Right lobe of liver (tissue), 6 donors: ENCODE results near the gene FILIP1L. TPM values are rescaled to one million over a fixed set of nuclear protein-coding genes. Genes with fewer than 3 reads are reported as not detected.

Experiments used
- ATAC-seq, 4 donors: fragments of 200-7000 bp; cut with Tn5 transposase; one replicate each; pipeline ENCODE4 v1.9.1; 2020; ENCODE audit warnings: mild to moderate bottlenecking in 4 of 4, moderate library complexity in 4 of 4
- DNase-seq, 3 donors: peaks; one replicate each; pipeline ENCODE4 v3.0.0-alpha.2; 2020
- H3K27ac ChIP-seq, 3 donors: fragments of 200-600 bp; one replicate each; pipeline ENCODE4 v1.8.0; 2022
- H3K27me3 ChIP-seq, 2 donors: fragments of 200-600 bp; one replicate each; pipeline ENCODE4 v1.8.0; 2022
- H3K36me3 ChIP-seq, 4 donors: fragments of 200-600 bp; sonication (generic) in 1 of 4; one replicate each; pipeline versions ENCODE4 v1.5.1 to v1.8.0; 2017 to 2022; ENCODE audit warnings: control low read depth in 1 of 4
- H3K4me1 ChIP-seq, 4 donors: fragments of 200-600 bp; sonication (generic) in 1 of 4; one replicate each; pipeline versions ENCODE4 v1.5.1 to v1.8.0; 2017 to 2022; ENCODE audit warnings: control low read depth in 1 of 4
- H3K4me3 ChIP-seq, 3 donors: fragments of 200-600 bp; one replicate each; pipeline ENCODE4 v1.8.0; 2022
- H3K9me3 ChIP-seq, 4 donors: fragments of 200-600 bp; sonication (generic) in 1 of 4; one replicate each; pipeline versions ENCODE4 v1.5.1 to v1.8.0; 2017 to 2022; ENCODE audit warnings: control low read depth in 1 of 4
- CTCF ChIP-seq, 4 donors: fragments of 200-600 bp in 3 of 4; fragments of 450-650 bp in 1 of 4; IDR thresholded peaks; one replicate each; pipeline versions ENCODE4 v1.5.1 to v1.8.0; 2016 to 2022; ENCODE audit warnings: antibody characterized with exemption in 4 of 4, mild to moderate bottlenecking in 2 of 4
- POLR2A ChIP-seq: fragments of 450-650 bp; IDR thresholded peaks from one replicate; pipeline ENCODE4 v1.6.1; 2017; ENCODE audit warnings: antibody characterized with exemption, mild to moderate bottlenecking
- WGBS: methylation state at CpG from one replicate; pipeline ENCODE4 v1.1.6; 2018; ENCODE audit warnings: low coverage, low lambda C conversion rate; ENCODE audit not compliant: insufficient coverage; ENCODE audit errors: missing lambda C conversion rate; 5-methylcytosine and 5-hydroxymethylcytosine counted together
- intact Hi-C, 2 donors: fragments of 100-400 bp; cut with DNase I; formaldehyde crosslinking; loops; one replicate each; pipeline versions ENCODE4 v1.11.2 to v1.14.1; 2022
- total RNA-seq, 6 experiments: library from RNA; depleted of rRNA in 2 of 6; stranded (reverse); fragments of >200 nt in 2 of 6; fragmentation: NEBNext Ultra II Directional in 3 of 6; extraction: Animal tissue kit (Norgen Biotek cat#: 25700) in 3 of 6; gene quantifications; one replicate each; pipeline versions ENCODE4 v1.1.0 to v1.2.4, GENCODE V29; 2016 to 2023
- donor health status: DM: no; HTN: yes; CAD: no.
- donor health status: DM: no; HTN: no; CAD: no.
- donor health status: DM: no; HTN: no; CAD: no.
- donor health status: DM: no; HTN: yes; CAD: no.
- donor health status: DM: no; HTN: yes; CAD: no.

The FILIP1L gene
- total RNA-seq, 6 experiments from 2014 or later, result 0.97 to 10.8 (median 3.6) TPM

GRCh38 chr3:99927671-99928457, 186.4 kb downstream of the FILIP1L start:
- 65% methylated on average over 7 of the region's 7 CpGs for WGBS
- intact Hi-C loops, result no loop called here
- H3K27ac ChIP-seq, result no peak overlapping the region
- H3K4me3 ChIP-seq, result no peak overlapping the region
- H3K4me1 ChIP-seq, result no peaks in the 10 kb centered on the region
- DNase-seq, result no peak
- peak in 1 of 4 donors; percentile 66 for ATAC-seq
- no peaks in the 10 kb centered on the region for H3K36me3 ChIP-seq
- no peaks in the 10 kb centered on the region for H3K9me3 ChIP-seq
- TF ChIP-seq POLR2A (no peak), CTCF (IDR thresholded peaks at IDR 0.05) (no peak)
- H3K27me3 ChIP-seq, result no peaks in the 10 kb centered on the region

- Histone ChIP-seq H3K36me3 (no peaks in the 10 kb centered on the region), H3K27ac (no peak overlapping the region), H3K4me1 (peaks cover 0 to 7% (median 3%) of the 10 kb centered on the region in 4 donors), H3K4me3 (no peak overlapping the region), H3K9me3 (no peaks in the 10 kb centered on the region), H3K27me3 (no peaks in the 10 kb centered on the region)
- intact Hi-C loops, result no loop called here
- TF ChIP-seq CTCF (IDR thresholded peaks at IDR 0.05) (no peak), POLR2A (no peak)
- DNase-seq (no peak), ATAC-seq (peak in 1 of 4 donors; percentile 10)
- WGBS, result 66% methylated on average over 4 of the region's 4 CpGs
These were observed 188.6 kb downstream of the FILIP1L start for GRCh38 chr3:99925584-99926230.

- H3K27me3 ChIP-seq, result no peaks in the 10 kb centered on the region
- ATAC-seq (no peak), DNase-seq (no peak)
- no peaks in the 10 kb centered on the region for H3K36me3 ChIP-seq
- H3K4me3 ChIP-seq, result no peak overlapping the region
- intact Hi-C loops, result no loop called here
- TF ChIP-seq CTCF (IDR thresholded peaks at IDR 0.05) (no peak), POLR2A (no peak)
- H3K4me1 ChIP-seq, result peaks cover 0 to 19% (median 3%) of the 10 kb centered on the region in 4 donors
- no peak overlapping the region for H3K27ac ChIP-seq
- no peaks in the 10 kb centered on the region for H3K9me3 ChIP-seq
These were observed 190.4 kb downstream of the FILIP1L start for GRCh38 chr3:99923873-99924272.

GRCh38 chr3:99921986-99922385, 192.3 kb downstream of the FILIP1L start:
- ATAC-seq (no peak), DNase-seq (no peak)
- peaks cover 0 to 19% (median 3%) of the 10 kb centered on the region in 4 donors for H3K4me1 ChIP-seq
- no peak overlapping the region for H3K4me3 ChIP-seq
- no peaks in the 10 kb centered on the region for H3K27me3 ChIP-seq
- no peaks in the 10 kb centered on the region for H3K36me3 ChIP-seq
- TF ChIP-seq POLR2A (no peak), CTCF (IDR thresholded peaks at IDR 0.05) (no peak)
- intact Hi-C loops, result no loop called here
- no peaks in the 10 kb centered on the region for H3K9me3 ChIP-seq
- 90% methylated on average over 1 of the region's 1 CpG for WGBS
- H3K27ac ChIP-seq, result no peak overlapping the region
